Ovary (tissue), 3 donors: Measurements from ENCODE around the gene RNLS.

Experiments
- POLR2A ChIP-seq: fragments of 450-650 bp; IDR thresholded peaks from one replicate; pipeline ENCODE4 v1.6.1; 2017; ENCODE audit warnings: antibody characterized with exemption, mild to moderate bottlenecking, moderate library complexity
- TF ChIP-seq, protein P1 (sequence below), 3 donors: fragments of 450-650 bp in 2 of 3; fragments of 200-600 bp in 1 of 3; IDR thresholded peaks; one replicate each; pipeline versions ENCODE4 v1.5.1 to v1.8.0; 2016 to 2022; ENCODE audit warnings: antibody characterized with exemption in 3 of 3, mild to moderate bottlenecking in 1 of 3
- donor health status: DM: no; HTN: no; CAD: no.

DNA sequence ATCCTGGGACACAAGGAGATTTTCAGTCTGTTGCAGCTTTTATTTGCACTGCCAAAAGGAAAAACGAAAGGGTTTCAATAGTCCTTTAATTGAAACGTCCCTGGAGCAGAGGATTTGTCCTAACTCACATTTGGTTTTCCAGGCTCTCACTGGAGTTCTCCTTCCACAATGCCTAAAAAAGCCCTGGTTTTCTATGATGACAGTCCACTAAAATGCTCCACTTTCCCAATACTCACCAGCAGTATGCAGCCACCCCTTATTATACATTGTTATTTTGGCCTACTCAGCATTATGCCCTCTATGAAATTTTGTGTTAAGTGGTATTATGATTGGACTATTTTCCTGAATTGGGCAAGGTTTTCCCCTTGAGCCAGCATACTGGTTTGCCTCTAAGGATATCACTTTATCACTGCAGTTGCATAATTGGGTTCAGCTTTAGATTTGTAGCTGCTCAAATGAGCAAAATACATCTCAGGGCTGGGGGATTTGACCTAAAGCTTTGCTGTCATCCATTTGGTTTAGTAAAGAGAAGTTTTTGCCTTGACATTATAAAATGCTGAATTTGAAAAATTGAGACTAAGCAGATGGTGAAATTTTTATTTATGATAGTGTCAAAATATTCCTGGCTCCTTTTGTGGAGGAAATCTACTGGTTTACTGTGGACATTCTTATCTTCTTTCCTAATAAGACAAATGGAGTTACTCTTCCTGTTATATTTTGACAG is 239.2 kb downstream of the RNLS start:
- TF ChIP-seq, protein P1, sequence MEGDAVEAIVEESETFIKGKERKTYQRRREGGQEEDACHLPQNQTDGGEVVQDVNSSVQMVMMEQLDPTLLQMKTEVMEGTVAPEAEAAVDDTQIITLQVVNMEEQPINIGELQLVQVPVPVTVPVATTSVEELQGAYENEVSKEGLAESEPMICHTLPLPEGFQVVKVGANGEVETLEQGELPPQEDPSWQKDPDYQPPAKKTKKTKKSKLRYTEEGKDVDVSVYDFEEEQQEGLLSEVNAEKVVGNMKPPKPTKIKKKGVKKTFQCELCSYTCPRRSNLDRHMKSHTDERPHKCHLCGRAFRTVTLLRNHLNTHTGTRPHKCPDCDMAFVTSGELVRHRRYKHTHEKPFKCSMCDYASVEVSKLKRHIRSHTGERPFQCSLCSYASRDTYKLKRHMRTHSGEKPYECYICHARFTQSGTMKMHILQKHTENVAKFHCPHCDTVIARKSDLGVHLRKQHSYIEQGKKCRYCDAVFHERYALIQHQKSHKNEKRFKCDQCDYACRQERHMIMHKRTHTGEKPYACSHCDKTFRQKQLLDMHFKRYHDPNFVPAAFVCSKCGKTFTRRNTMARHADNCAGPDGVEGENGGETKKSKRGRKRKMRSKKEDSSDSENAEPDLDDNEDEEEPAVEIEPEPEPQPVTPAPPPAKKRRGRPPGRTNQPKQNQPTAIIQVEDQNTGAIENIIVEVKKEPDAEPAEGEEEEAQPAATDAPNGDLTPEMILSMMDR (IDR thresholded peaks at IDR 0.05), result no peak
- TF ChIP-seq POLR2A, result no peak
